ENCODE data around the gene TMEM163.

The TMEM163 gene

DNA sequence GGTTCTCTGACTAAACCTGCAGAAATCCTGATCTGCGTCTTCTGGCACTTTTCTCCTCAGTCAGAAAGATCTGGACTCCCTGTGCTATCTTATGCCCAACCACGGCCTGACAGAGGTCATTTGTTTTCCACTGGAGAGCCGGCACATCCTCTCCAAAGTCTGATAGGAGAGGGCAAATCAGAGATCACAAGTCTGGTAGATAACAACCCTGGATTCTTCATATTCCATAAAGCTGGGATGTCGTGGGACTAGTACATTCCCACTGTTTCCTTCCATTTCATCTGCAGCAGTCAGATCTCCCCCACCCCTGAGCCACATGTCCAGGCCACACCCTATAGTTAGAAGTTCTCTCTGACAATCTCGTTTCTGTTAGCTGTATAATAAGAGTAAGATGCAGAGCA is 308.0 kb downstream of the TMEM163 start:
- CTCF ChIA-PET = interaction anchor here (0.7 to 4.4 kb wide), 17 partner anchors 12 to 526 kb away, joined by 3 to 69 read pairs (median 4); no protein-coding TSS in a partner anchor
- H3K4me1 ChIP-seq (ENCODE audit: control insufficient read depth, insufficient read depth, low read length) = peaks cover 13% of the 10 kb centered on the region
- peaks cover 0 to 10% of the 10 kb centered on the region in 2 experiments; a peak in 1 of 3 replicates for H3K36me3 ChIP-seq (ENCODE audit: control insufficient read depth in 2 of 2, insufficient read depth in 1 of 2, low read length in 2 of 2)
- POLR2A ChIA-PET = no interaction called here
- H3K4me3 ChIP-seq (ENCODE audit: low read depth, low read length) = no peak overlapping the region
- TF ChIP-seq ZNF138 (tag by site-specific recombination; IDR thresholded peaks at IDR 0.05; ENCODE audit: borderline replicate concordance) (no peak), ZNF350 (tag by site-specific recombination; IDR thresholded peaks at IDR 0.05) (no peak), ZFP37 (tag by site-specific recombination; IDR thresholded peaks at IDR 0.05) (no peak), OSR2 (tag by site-specific recombination; IDR thresholded peaks at IDR 0.05) (no peak)
- TF ChIP-seq, protein P1, sequence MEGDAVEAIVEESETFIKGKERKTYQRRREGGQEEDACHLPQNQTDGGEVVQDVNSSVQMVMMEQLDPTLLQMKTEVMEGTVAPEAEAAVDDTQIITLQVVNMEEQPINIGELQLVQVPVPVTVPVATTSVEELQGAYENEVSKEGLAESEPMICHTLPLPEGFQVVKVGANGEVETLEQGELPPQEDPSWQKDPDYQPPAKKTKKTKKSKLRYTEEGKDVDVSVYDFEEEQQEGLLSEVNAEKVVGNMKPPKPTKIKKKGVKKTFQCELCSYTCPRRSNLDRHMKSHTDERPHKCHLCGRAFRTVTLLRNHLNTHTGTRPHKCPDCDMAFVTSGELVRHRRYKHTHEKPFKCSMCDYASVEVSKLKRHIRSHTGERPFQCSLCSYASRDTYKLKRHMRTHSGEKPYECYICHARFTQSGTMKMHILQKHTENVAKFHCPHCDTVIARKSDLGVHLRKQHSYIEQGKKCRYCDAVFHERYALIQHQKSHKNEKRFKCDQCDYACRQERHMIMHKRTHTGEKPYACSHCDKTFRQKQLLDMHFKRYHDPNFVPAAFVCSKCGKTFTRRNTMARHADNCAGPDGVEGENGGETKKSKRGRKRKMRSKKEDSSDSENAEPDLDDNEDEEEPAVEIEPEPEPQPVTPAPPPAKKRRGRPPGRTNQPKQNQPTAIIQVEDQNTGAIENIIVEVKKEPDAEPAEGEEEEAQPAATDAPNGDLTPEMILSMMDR (tag by site-specific recombination; IDR thresholded peaks at IDR 0.05) = no peak
- TF ChIP-seq, protein P2, sequence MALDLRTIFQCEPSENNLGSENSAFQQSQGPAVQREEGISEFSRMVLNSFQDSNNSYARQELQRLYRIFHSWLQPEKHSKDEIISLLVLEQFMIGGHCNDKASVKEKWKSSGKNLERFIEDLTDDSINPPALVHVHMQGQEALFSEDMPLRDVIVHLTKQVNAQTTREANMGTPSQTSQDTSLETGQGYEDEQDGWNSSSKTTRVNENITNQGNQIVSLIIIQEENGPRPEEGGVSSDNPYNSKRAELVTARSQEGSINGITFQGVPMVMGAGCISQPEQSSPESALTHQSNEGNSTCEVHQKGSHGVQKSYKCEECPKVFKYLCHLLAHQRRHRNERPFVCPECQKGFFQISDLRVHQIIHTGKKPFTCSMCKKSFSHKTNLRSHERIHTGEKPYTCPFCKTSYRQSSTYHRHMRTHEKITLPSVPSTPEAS (tag by site-specific recombination; IDR thresholded peaks at IDR 0.05) = no peak
- no peaks in the 10 kb centered on the region for H3K9me3 ChIP-seq (ENCODE audit: control insufficient read depth, insufficient read depth, low read depth, low read length)
- no peak overlapping the region for H3K27ac ChIP-seq (ENCODE audit: extremely low read depth, low read depth, low read length)

DNA sequence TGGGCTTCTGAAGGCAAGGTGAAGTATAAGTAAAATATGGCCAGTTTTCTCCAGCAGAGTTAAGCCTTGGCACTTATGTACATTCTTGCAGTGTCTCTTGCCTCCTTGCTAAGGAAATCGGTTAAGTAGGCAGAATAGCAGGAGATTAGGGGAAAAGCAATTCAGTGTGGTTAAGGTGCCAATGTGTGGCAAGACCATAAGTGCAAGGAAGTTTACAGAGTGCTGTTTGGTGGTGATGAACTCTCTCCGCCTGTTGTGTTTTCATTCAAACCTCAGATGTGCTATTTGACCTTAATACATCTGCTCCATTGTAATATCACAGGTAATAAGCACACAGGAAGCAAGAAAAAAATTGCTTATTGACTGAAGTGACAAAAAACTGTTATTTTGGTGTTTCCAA is 308.8 kb downstream of the TMEM163 start:
- peaks cover 0 to 10% of the 10 kb centered on the region in 2 experiments; a peak in 1 of 3 replicates for H3K36me3 ChIP-seq (ENCODE audit: control insufficient read depth in 2 of 2, insufficient read depth in 1 of 2, low read length in 2 of 2)
- no peak overlapping the region for H3K27ac ChIP-seq (ENCODE audit: extremely low read depth, low read depth, low read length)
- H3K4me1 ChIP-seq (ENCODE audit: control insufficient read depth, insufficient read depth, low read length) = peaks cover 13% of the 10 kb centered on the region
- TF ChIP-seq ZNF362 (tag by site-specific recombination; IDR thresholded peaks at IDR 0.05) (no peak), ZNF776 (tag by site-specific recombination; IDR thresholded peaks at IDR 0.05; ENCODE audit: borderline replicate concordance) (no peak), ZNF548 (tag by site-specific recombination; IDR thresholded peaks at IDR 0.05) (no peak), ZNF518A (tag by site-specific recombination; conservative IDR thresholded peaks at IDR 0.05; ENCODE audit: low read depth) (no peak), ZNF837 (tag by site-specific recombination; IDR thresholded peaks at IDR 0.05) (no peak), ZNF677 (tag by site-specific recombination; IDR thresholded peaks at IDR 0.05) (no peak), IKZF3 (tag by site-specific recombination; IDR thresholded peaks at IDR 0.05) (no peak), PRDM4 (tag by site-specific recombination; IDR thresholded peaks at IDR 0.05) (no peak), ZNF621 (tag by site-specific recombination; IDR thresholded peaks at IDR 0.05) (no peak), HOXD13 (CRISPR knock-in tag; IDR thresholded peaks at IDR 0.05; ENCODE audit: borderline replicate concordance) (no peak), ZNF324 (tag by site-specific recombination; IDR thresholded peaks at IDR 0.05) (no peak)
- TF ChIP-seq, protein P3, sequence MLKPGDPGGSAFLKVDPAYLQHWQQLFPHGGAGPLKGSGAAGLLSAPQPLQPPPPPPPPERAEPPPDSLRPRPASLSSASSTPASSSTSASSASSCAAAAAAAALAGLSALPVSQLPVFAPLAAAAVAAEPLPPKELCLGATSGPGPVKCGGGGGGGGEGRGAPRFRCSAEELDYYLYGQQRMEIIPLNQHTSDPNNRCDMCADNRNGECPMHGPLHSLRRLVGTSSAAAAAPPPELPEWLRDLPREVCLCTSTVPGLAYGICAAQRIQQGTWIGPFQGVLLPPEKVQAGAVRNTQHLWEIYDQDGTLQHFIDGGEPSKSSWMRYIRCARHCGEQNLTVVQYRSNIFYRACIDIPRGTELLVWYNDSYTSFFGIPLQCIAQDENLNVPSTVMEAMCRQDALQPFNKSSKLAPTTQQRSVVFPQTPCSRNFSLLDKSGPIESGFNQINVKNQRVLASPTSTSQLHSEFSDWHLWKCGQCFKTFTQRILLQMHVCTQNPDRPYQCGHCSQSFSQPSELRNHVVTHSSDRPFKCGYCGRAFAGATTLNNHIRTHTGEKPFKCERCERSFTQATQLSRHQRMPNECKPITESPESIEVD (tag by site-specific recombination; IDR thresholded peaks at IDR 0.05) = no peak
- H3K9me3 ChIP-seq (ENCODE audit: control insufficient read depth, insufficient read depth, low read depth, low read length) = no peaks in the 10 kb centered on the region
- ChIA-PET CTCF (interaction anchor here (1.1 to 4.4 kb wide), 5 partner anchors 202 to 594 kb away, joined by 3 to 69 read pairs (median 10); no protein-coding TSS in a partner anchor), POLR2A (no interaction called here)
- no peak overlapping the region for H3K4me3 ChIP-seq (ENCODE audit: low read depth, low read length)
